Measurements from ENCODE around the gene COX11.

Gene COX11

DNA sequence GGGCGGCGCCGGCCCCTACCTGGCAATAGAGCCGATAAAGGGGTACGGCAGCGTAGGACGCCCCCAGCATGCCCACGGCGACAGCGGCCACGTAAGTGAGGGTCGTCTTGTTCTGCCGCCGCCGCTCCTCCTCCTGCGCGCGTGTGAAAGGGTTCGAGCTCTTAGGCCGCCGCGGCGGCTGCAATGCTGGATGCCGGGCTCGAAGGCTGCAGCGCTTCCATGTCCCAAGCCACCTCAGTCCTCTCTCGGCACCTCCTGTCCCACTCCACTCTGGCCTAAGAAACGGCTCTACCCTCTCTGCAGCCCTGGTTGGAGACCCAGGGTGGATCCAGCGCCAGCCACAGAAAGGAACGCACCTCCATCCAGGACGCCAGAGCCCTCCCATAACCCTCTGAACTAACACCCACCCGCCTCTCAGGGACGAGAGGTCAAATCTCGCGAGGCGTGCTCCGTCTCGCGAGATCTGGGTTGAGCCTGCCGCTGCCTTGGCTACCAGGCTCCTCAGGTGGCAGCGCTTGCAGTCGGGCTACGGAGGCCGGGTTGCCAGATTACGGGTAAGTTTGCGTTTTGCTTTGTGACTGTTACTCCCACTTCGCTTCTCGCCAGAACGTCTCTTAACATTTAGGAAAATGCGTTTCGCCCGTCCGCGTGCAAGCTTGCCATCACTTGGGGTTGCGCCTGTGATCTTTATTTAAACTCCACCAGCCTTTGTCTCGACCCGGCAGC is at the start of gene COX11, which contains the start of gene STXBP4:
Gene COX11, minus strand, starts transcription at position 393 of the 726 bp plus-strand sequence. Its CDS starts 8 bp downstream, at position 385.
Gene STXBP4, plus strand, starts transcription at position 504 of the 726 bp plus-strand sequence. CDS start 17,455 bp downstream, outside the sequence.
- peak; percentile 75 for DNase-seq

- DNase-seq = no peak
Measured at GRCh38 chr17:55005520-55005919, 37.1 kb upstream of the COX11 start.

GRCh38 chr17:55004484-55004883 is 36.0 kb upstream of the COX11 start:
- DNase-seq = no peak

DNA sequence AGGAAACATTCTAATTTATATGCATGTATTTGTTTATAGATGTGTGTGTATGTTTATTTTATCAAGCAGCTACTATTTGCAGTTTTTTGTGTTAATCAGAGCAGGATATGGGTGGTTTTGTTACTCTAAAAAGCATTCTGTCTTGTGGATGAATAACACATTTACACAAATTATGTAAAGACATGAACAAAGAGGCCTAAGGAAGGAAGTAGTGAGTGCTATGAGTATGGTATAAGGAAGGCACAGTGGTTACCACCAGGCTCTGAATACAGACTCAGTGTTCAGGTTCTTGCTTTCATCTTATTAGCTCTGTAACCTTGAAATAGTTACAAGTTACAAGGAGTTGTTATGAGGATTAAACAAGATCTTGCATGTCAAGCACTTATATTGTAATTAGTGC is 34.0 kb upstream of the COX11 start:
- no peak for DNase-seq

- DNase-seq = no peak
Measured at GRCh38 chr17:54996441-54996840, 28.0 kb upstream of the COX11 start.

- DNase-seq = no peak
Measured at GRCh38 chr17:54992797-54993639, 24.6 kb upstream of the COX11 start.

- no peak for DNase-seq
Measured at GRCh38 chr17:54991567-54991966, 23.1 kb upstream of the COX11 start.

GRCh38 chr17:54990118-54990517 is 21.7 kb upstream of the COX11 start:
- DNase-seq = no peak

DNA sequence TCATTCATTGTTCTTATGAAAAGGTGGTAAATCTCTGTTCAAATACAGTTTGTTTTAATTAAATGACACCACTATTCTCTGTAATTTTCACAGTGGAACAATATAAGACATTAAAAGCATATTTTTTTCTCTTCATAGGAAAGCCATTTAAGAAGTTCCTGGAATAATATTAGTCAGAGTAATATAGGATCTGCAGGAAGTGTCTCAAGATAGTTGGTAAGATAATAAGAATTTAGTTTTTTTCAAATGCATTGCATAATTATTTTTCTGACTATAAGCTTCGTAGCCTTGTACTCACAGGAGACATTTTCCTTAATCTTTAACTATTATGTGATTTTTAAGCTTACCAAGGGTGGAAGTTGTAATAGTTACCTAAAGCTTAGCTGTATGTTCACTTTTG is 17.0 kb upstream of the COX11 start:
- DNase-seq = no peak

DNA sequence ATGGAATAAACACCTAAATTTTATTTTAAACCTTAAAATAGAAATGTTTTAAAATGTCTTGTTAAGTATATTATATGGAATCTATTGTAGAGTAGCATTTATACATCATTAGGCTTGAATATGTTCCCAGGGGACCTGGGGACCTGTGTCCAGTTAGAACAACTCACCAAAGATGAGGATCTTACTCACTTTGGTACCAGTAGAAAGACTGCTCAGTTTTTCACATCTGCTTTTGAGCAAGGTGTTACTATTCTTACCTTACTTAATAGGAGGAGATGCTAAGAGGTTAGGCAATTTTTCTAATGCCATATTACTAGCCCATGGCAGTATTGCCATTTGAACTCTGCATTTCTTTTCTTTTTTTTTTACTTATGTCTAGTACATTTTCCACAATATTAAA is 14.8 kb upstream of the COX11 start:
- DNase-seq = no peak

- no peak for DNase-seq
Measured at GRCh38 chr17:54982399-54982798, 13.9 kb upstream of the COX11 start.

GRCh38 chr17:54980375-54980774 is 11.9 kb upstream of the COX11 start:
- DNase-seq = no peak

DNA sequence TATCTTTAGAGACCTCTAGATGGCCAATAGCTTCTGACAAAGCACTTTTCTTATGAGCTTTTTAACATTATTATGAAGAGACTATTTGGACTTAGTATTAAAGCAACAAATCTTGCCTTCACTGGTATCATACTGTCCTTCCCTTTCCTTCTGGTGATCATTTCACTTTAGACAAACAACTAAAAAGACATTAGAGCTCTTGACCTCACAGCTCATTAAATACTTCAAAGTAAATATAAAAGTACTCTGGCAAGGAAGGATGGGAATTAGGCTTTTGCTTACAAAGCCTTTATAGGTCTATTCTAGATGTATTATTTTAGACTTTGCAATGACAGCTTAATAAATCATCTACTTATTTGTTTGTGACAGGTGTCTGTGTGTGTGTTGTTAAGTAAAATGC is 11.2 kb upstream of the COX11 start:
- DNase-seq = no peak

DNA sequence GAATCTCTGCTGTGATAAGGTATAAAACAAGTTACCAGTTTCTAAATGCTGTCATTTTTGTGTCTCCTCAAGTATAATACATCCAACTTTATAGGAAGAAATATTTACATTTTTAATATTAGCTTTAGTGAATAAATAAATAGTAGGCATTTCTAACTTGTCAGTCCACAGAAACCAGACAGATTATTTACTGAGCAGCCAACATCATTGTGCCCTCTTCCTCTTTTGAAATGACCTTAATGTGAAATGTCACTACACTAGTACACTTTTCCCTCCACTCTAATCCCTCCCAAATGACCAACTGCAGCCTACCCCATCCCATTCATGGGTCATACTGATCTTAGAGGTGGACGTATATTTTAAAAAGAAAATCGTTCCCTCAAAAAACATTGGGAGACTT is 9.3 kb upstream of the COX11 start:
- no peak for DNase-seq

- no peak for DNase-seq
Measured at GRCh38 chr17:54976316-54976715, 7.9 kb upstream of the COX11 start.

DNA sequence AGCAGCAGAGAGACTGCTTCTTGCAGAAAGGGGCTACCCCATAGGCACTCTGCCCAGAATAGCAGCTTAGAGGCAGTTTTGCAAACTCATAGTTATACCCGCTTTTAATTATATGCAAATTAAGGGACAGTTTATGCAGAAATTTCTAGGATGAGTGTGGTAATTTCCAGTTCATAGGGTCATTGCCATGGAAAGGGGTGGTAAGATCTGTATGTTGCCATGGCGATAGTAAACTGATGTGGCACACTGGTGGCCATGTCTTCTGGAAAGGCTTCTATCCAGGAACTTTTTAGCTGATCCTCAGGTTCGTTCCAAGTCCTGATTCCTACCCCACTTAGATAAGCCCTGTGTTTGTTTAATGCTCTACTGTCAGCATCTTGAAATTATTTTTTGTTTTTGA is 6.3 kb upstream of the COX11 start:
- DNase-seq = no peak

DNA sequence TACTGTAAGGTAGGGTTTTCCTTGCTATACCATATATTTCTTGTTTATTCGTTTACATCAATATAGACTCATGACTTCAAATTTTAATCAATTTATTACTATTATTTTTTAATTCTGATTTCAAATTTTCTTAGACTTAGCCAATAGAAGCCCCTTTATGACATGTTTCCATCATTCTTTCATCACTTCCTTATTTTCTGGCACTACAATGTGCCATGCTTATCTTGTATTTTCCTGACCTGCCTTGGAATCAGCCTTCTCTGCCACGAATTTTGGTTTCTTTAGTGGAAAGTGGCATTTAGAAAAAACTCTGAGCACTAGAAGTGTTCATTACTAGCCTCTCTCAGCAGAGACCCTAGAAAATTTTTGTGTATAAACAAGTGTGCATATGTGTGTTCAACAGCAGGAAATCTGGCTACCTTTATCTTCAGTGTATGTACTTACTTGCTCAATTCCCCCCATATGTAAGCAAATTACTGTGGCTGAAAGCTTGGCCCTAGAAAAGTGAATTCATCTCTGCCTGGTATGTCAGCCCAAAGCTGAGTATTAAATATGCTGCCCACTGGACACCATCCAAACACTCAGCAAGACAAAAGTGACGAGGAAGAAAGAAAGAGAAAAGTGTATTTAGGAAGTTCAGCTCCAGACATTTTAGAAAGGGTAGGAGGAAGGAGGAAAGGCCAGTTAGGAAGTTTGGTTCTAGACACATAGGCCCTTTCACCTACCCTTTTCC is 4.1 kb upstream of the COX11 start:
- DNase-seq = no peak

DNA sequence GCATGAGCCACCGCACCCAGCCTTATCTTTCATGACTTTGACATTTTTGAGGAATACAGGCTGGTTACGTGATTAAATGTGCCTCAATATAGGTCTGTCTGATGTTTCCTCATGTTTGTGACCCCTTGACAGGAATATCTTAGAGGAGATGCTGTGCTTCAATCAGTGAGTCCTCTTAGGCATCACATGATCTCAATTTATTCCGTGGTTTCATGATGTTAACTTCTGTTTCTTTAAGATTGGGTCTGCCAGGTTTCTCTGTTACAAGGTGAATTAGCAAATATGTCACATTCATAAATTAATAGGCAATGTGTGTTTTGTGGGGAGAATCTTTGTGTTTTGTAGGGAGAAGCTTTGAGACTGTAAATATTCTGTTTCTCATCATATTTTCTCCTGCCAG is 3.4 kb upstream of the COX11 start:
- no peak for DNase-seq

GRCh38 chr17:54971147-54971546 is 2.7 kb upstream of the COX11 start:
- DNase-seq = no peak

GRCh38 chr17:54969658-54970572 is 1.5 kb upstream of the COX11 start:
- no peak for DNase-seq

GRCh38 chr17:54968988-54969332 is 506 bp upstream of the COX11 start:
- no peak for DNase-seq

DNA sequence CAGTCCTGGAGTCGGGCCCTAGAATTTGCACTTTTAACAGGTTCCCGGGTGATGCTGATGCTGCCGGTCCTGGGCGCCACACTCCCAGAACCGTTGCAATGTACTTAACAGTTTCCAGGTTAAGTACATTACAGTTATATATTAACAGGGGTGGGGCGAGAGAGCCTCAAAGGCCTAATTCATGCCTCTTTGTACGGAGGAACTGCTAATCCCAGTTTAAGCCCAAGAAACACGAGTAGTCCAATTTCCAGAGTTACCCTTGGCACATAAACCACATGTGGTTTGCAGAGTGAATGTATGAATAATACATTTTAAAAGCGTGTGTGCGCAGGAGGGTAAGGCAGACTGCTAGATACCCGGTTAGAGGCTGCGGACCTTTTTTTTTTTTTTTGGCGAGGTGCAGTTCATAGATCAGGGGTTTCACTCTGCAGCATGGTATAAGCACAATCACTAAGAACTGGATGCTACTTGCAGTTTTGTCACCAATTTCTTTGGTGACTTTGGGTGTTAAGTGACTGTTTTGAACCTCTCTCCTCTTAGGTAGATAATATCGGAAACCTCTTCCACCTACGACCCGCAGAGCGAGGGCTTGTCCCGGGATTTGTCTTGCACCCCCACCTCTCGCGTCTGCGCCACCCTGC is 713 bp downstream of the COX11 start:
- DNase-seq = no peak

All from cortex of kidney (tissue), 1 donor.